HCT116 (cell line): Measurements from ENCODE around the gene GHR.

Experiments
- CEBPB ChIP-seq: IDR thresholded peaks from 2 replicates; pipeline ENCODE4 v1.6.1; 2012; ENCODE audit warnings: low read depth
- ELF1 ChIP-seq: IDR thresholded peaks from 2 replicates; pipeline ENCODE4 v1.6.1; 2012; ENCODE audit warnings: low read depth, borderline replicate concordance
- EZH2 ChIP-seq: fragments of 200-600 bp; sonication (generic); IDR thresholded peaks from 2 replicates; pipeline ENCODE4 v1.6.1; 2017; ENCODE audit warnings: antibody characterized with exemption, mixed run types
- EZH2phosphoT487 ChIP-seq: fragments of 200-600 bp; IDR thresholded peaks from 2 replicates; pipeline ENCODE4 v1.6.1; 2018; ENCODE audit warnings: antibody characterized with exemption, borderline replicate concordance
- POLR2A ChIP-seq: IDR thresholded peaks from 2 replicates; pipeline ENCODE4 v1.7.0; 2011; ENCODE audit warnings: borderline replicate concordance; ENCODE audit not compliant: insufficient read depth, insufficient read length; ENCODE audit errors: extremely low read depth
- POLR2AphosphoS5 ChIP-seq: IDR thresholded peaks from 2 replicates; pipeline ENCODE4 v1.6.1; 2011; ENCODE audit warnings: mild to moderate bottlenecking, low read depth, low read length, moderate library complexity
- SIN3A ChIP-seq: IDR thresholded peaks from 2 replicates; pipeline ENCODE4 v1.6.1; 2012; ENCODE audit warnings: low read depth
- SRF ChIP-seq: IDR thresholded peaks from 2 replicates; pipeline ENCODE4 v1.6.1; 2012; ENCODE audit warnings: low read depth
- TCF7L2 ChIP-seq: IDR thresholded peaks from 2 replicates; pipeline ENCODE4 v1.7.0; 2011; ENCODE audit warnings: borderline replicate concordance, inconsistent platforms; ENCODE audit not compliant: insufficient read depth, insufficient read length; ENCODE audit errors: extremely low read depth
- YY1 ChIP-seq: IDR thresholded peaks from 2 replicates; pipeline ENCODE4 v1.6.1; 2011; ENCODE audit warnings: low read length, low read depth, moderate library complexity, mild to moderate bottlenecking; ENCODE audit not compliant: insufficient replicate concordance; ENCODE audit errors: extremely low read depth
- ZFX ChIP-seq: fragments of 450-650 bp; IDR thresholded peaks from 2 replicates; pipeline ENCODE4 v1.6.1; 2017
- TF ChIP-seq, protein P1 (sequence below), 3 experiments: fragments of 200-600 bp in 1 of 3; sonication (generic) in 1 of 3; IDR thresholded peaks in 2 of 3; conservative IDR thresholded peaks in 1 of 3; 2 replicates each; pipeline ENCODE4 v1.5.1; 2012 to 2017; ENCODE audit warnings: low read depth in 2 of 3, low read length in 2 of 3, antibody characterized with exemption in 1 of 3, borderline replicate concordance in 1 of 3, control low read depth in 1 of 3, mild to moderate bottlenecking in 1 of 3, mixed read lengths in 1 of 3, mixed run types in 1 of 3, moderate library complexity in 1 of 3; ENCODE audit not compliant: insufficient read depth in 1 of 3
- TF ChIP-seq, protein P2 (sequence below): IDR thresholded peaks from 2 replicates; pipeline ENCODE4 v1.6.1; 2011; ENCODE audit warnings: mild to moderate bottlenecking, low read length, moderate library complexity; ENCODE audit not compliant: insufficient replicate concordance; ENCODE audit errors: extremely low read depth
- TF ChIP-seq, protein P3 (sequence below): IDR thresholded peaks from 2 replicates; pipeline ENCODE4 v1.6.1; 2012

DNA sequence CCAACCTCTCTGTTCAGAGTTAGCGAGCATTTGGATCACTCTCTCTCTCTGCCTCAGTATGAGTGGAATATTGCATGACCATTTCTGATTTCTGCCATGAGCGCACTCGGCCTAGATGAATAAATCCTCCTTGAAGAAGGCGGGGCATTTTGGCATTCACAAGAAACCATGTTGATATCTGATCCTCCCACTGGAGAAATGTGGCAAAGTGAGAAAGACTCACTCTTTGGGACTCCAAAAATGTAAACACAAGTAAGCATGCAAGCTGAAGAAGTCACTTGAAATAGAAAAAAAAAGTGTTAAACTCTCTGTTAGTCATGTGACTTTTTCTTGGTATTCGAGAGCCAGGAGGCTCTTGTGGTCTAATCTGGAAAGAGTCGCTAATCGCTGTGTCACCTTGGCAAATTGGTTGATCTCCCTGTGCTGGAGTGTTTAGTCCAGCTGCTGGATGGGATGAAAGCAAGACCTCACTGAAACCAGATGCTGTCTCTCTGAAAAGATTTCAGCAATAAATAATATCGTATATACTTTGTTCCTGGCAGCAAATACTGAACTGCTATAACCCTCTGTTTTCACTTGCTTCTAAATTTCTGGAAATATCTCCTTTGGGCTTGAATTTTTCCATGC lies 95.5 kb downstream of the GHR start:
- TF ChIP-seq, protein P1, sequence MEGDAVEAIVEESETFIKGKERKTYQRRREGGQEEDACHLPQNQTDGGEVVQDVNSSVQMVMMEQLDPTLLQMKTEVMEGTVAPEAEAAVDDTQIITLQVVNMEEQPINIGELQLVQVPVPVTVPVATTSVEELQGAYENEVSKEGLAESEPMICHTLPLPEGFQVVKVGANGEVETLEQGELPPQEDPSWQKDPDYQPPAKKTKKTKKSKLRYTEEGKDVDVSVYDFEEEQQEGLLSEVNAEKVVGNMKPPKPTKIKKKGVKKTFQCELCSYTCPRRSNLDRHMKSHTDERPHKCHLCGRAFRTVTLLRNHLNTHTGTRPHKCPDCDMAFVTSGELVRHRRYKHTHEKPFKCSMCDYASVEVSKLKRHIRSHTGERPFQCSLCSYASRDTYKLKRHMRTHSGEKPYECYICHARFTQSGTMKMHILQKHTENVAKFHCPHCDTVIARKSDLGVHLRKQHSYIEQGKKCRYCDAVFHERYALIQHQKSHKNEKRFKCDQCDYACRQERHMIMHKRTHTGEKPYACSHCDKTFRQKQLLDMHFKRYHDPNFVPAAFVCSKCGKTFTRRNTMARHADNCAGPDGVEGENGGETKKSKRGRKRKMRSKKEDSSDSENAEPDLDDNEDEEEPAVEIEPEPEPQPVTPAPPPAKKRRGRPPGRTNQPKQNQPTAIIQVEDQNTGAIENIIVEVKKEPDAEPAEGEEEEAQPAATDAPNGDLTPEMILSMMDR (IDR thresholded peaks at IDR 0.05 in 2 of 3, conservative IDR thresholded peaks at IDR 0.05 in 1 of 3; ENCODE audit: borderline replicate concordance in 1 of 3, insufficient read depth in 1 of 3, low read depth in 2 of 3, low read length in 2 of 3): no peak
- TF ChIP-seq ZFX: no peak
- TF ChIP-seq EZH2phosphoT487: no peak
- TF ChIP-seq ELF1: no peak
- TF ChIP-seq, protein P2, sequence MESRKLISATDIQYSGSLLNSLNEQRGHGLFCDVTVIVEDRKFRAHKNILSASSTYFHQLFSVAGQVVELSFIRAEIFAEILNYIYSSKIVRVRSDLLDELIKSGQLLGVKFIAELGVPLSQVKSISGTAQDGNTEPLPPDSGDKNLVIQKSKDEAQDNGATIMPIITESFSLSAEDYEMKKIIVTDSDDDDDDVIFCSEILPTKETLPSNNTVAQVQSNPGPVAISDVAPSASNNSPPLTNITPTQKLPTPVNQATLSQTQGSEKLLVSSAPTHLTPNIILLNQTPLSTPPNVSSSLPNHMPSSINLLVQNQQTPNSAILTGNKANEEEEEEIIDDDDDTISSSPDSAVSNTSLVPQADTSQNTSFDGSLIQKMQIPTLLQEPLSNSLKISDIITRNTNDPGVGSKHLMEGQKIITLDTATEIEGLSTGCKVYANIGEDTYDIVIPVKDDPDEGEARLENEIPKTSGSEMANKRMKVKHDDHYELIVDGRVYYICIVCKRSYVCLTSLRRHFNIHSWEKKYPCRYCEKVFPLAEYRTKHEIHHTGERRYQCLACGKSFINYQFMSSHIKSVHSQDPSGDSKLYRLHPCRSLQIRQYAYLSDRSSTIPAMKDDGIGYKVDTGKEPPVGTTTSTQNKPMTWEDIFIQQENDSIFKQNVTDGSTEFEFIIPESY: no peak
- TF ChIP-seq TCF7L2: no peak
- TF ChIP-seq CEBPB: no peak
- no peak for TF ChIP-seq POLR2A
- TF ChIP-seq SIN3A: no peak
- no peak for TF ChIP-seq EZH2
- no peak for TF ChIP-seq YY1
- TF ChIP-seq POLR2AphosphoS5: no peak
- TF ChIP-seq SRF: no peak
- TF ChIP-seq, protein P3, sequence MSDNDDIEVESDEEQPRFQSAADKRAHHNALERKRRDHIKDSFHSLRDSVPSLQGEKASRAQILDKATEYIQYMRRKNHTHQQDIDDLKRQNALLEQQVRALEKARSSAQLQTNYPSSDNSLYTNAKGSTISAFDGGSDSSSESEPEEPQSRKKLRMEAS: no peak
